ENCODE results near the gene SH3BP5L. TPM values are rescaled to one million over a fixed set of nuclear protein-coding genes. Genes with fewer than 3 reads are reported as not detected.

SH3BP5L gene
- total RNA-seq, 1 donor from 2014 or later, result 17.1 TPM

GRCh38 chr1:248839168-248839555 lies 13.4 kb upstream of the SH3BP5L start:
- Histone ChIP-seq H3K36me3 (ENCODE audit: control insufficient read depth, insufficient read depth, low read length) (no peaks in the 10 kb centered on the region), H3K4me3 (ENCODE audit: low read depth, low read length) (peak overlapping the region; percentile 96), H3K27me3 (ENCODE audit: control insufficient read depth, insufficient read depth, low read length) (no peaks in the 10 kb centered on the region)
- no peak for TF ChIP-seq CTCF (IDR thresholded peaks at IDR 0.05; ENCODE audit: insufficient read depth, low read length, severe bottlenecking)
- DNase-seq (ENCODE audit: low read depth) (no peak), FAIRE-seq (no peak)

GRCh38 chr1:248838357-248839167 lies 12.8 kb upstream of the SH3BP5L start:
- peak; percentile 80 for DNase-seq (ENCODE audit: low read depth)
- TF ChIP-seq CTCF (IDR thresholded peaks at IDR 0.05; ENCODE audit: insufficient read depth, low read length, severe bottlenecking), result no peak
- FAIRE-seq, result no peak

GRCh38 chr1:248837781-248838356 lies 12.2 kb upstream of the SH3BP5L start, which contains the start of gene ZNF672:
Gene ZNF672, plus strand, starts transcription at chr1:248838224. Its CDS starts 9,051 bp downstream, at chr1:248847275.
- DNase-seq (ENCODE audit: low read depth) (peak; percentile 89), FAIRE-seq (no peak)
- Histone ChIP-seq H3K4me3 (ENCODE audit: low read depth, low read length) (peak within 1 kb of the TSS; percentile 96), H3K27me3 (ENCODE audit: control insufficient read depth, insufficient read depth, low read length) (no peaks in the 10 kb centered on the region), H3K36me3 (ENCODE audit: control insufficient read depth, insufficient read depth, low read length) (no peaks in the 10 kb centered on the region)
- no peak for TF ChIP-seq CTCF (IDR thresholded peaks at IDR 0.05; ENCODE audit: insufficient read depth, low read length, severe bottlenecking)

More at GRCh38 chr1:248838357-248839167, 12.8 kb upstream of the SH3BP5L start:
- Histone ChIP-seq H3K36me3 (ENCODE audit: control insufficient read depth, insufficient read depth, low read length) (no peaks in the 10 kb centered on the region), H3K27me3 (ENCODE audit: control insufficient read depth, insufficient read depth, low read length) (no peaks in the 10 kb centered on the region), H3K4me3 (ENCODE audit: low read depth, low read length) (peak overlapping the region; percentile 96)

- Histone ChIP-seq H3K27me3 (ENCODE audit: control insufficient read depth, insufficient read depth, low read length) (no peaks in the 10 kb centered on the region), H3K36me3 (ENCODE audit: control insufficient read depth, insufficient read depth, low read length) (no peaks in the 10 kb centered on the region), H3K4me3 (ENCODE audit: low read depth, low read length) (peak overlapping the region; percentile 96)
- TF ChIP-seq CTCF (IDR thresholded peaks at IDR 0.05; ENCODE audit: insufficient read depth, low read length, severe bottlenecking), result no peak
- no peak for DNase-seq (ENCODE audit: low read depth)
- FAIRE-seq, result no peak
Observed at GRCh38 chr1:248837045-248837780, 11.5 kb upstream of the SH3BP5L start.

- H3K27me3 ChIP-seq (ENCODE audit: control insufficient read depth, insufficient read depth, low read length), result no peaks in the 10 kb centered on the region
- no peak overlapping the region for H3K4me3 ChIP-seq (ENCODE audit: low read depth, low read length)
- DNase-seq (ENCODE audit: low read depth) (no peak), FAIRE-seq (no peak)
- H3K36me3 ChIP-seq (ENCODE audit: control insufficient read depth, insufficient read depth, low read length), result no peaks in the 10 kb centered on the region
- TF ChIP-seq CTCF (IDR thresholded peaks at IDR 0.05; ENCODE audit: insufficient read depth, low read length, severe bottlenecking), result no peak
Observed at GRCh38 chr1:248834343-248834940, 8.7 kb upstream of the SH3BP5L start.
